Aorta (tissue), 5 donors: ENCODE results near the gene NEK3. TPM values are rescaled to one million over a fixed set of nuclear protein-coding genes. Genes with fewer than 3 reads are reported as not detected.
"Not testable (repeated sequence)": the region's sequence is repeated elsewhere in the genome, so short reads cannot be mapped to it uniquely, and the experiment has no call there.

Experiments used
- ATAC-seq: fragments of 200-7000 bp; cut with Tn5 transposase; one replicate; pipeline ENCODE4 v1.9.1; 2022; ENCODE audit warnings: moderate library complexity; ENCODE audit not compliant: low FRiP score
- DNase-seq, 2 donors: peaks; one replicate each; pipeline ENCODE4 v3.0.0-alpha.2; 2020
- H3K27ac ChIP-seq, 2 donors: one replicate each; pipeline ENCODE4 v1.5.1; 2013; ENCODE audit warnings: low read length in 2 of 2, mild to moderate bottlenecking in 2 of 2, moderate library complexity in 2 of 2, control low read depth in 1 of 2, inconsistent platforms in 1 of 2, low read depth in 1 of 2
- H3K27me3 ChIP-seq, 2 donors: one replicate each; pipeline ENCODE4 v1.6.1; 2013; ENCODE audit warnings: control low read depth in 1 of 2, low read length in 1 of 2, mild to moderate bottlenecking in 1 of 2, moderate library complexity in 1 of 2; ENCODE audit not compliant: insufficient read depth in 2 of 2, control insufficient read depth in 1 of 2
- H3K36me3 ChIP-seq, 2 donors: one replicate each; pipeline ENCODE4 v1.6.1; 2013; ENCODE audit warnings: control low read depth in 1 of 2, low read length in 1 of 2, mild to moderate bottlenecking in 1 of 2; ENCODE audit not compliant: insufficient read depth in 2 of 2, control insufficient read depth in 1 of 2
- H3K4me1 ChIP-seq, 2 donors: one replicate each; pipeline ENCODE4 v1.6.1; 2013; ENCODE audit warnings: low read length in 2 of 2, control low read depth in 1 of 2, mild to moderate bottlenecking in 1 of 2, moderate library complexity in 1 of 2; ENCODE audit not compliant: insufficient read depth in 2 of 2, control insufficient read depth in 1 of 2
- H3K4me3 ChIP-seq, 2 donors: one replicate each; pipeline ENCODE4 v1.5.1; 2013; ENCODE audit warnings: low read length in 2 of 2, control low read depth in 1 of 2, mild to moderate bottlenecking in 1 of 2
- H3K9me3 ChIP-seq: one replicate; pipeline ENCODE4 v1.6.1; 2013; ENCODE audit warnings: mild to moderate bottlenecking, low read length; ENCODE audit not compliant: control insufficient read depth
- WGBS, 2 donors: extraction: QIAGEN DNeasy Blood & Tissue Kit; methylation state at CpG; one replicate each; pipeline ENCODE4 v1.1.7; 2013; 5-methylcytosine and 5-hydroxymethylcytosine counted together
- intact Hi-C, 2 donors: fragments of 100-400 bp; cut with DNase I; formaldehyde crosslinking; loops; one replicate each; pipeline versions ENCODE4 v1.14.2 to v1.15.0; 2022
- polyA plus RNA-seq, 2 donors: library from polyadenylated mRNA; stranded (reverse); fragments of 200-250 nt; gene quantifications; one replicate each; pipeline ENCODE4 v1.2.3, GENCODE V29; 2013
- total RNA-seq, 2 donors: library from RNA; stranded (reverse); fragmentation: NEBNext Ultra II Directional; extraction: Animal tissue kit (Norgen Biotek cat#: 25700); gene quantifications; one replicate each; pipeline ENCODE4 v1.2.1, GENCODE V29; 2021
- donor health status: healthy with polysubstance abuse.
- donor health status: Bipolar disorder and iron deficiency.
- donor health status: DM: no; HTN: no; CAD: no.
- donor health status: DM: no; HTN: no; CAD: no.
- donor health status: DM: yes; HTN: yes; CAD: no.

The NEK3 gene
- total and polyA plus RNA-seq, 4 donors, result 4.9 to 70.0 (median 18.8) TPM

DNA sequence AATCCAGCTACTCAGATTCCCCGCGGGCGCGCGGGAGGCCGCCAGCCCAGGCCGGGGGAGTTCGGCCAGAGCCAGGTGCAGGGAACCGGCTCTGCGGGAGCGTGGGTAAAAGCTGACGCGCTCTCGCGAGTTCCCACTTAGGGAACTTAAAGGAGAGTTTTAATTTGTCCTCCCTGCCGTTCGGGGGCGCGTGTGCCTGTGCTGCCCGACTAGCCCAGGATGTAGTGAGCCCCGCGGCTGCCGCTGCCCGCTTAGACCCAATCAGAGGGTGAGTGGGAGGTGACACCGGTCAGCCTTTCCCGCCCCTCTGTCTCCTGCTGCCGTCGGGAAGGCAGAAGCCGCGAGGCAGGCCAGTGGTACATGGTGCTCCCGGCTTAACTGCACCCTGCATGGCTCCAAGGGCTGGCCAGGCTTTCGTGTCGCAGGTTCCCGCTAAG lies 36.0 kb upstream of the NEK3 start:
- H3K36me3 ChIP-seq, result no peaks in the 10 kb centered on the region
- intact Hi-C loops, result loop anchor here in 1 of 2 donors (10.0 kb wide), 2 partner anchors 259 to 381 kb away; partner anchors contain the start of genes CKAP2 and VPS36
- H3K27ac ChIP-seq, result peak overlapping the region in 1 of 2 donors; percentile 17
- 5 to 9% methylated on average over 33 to 34 of the region's 34 CpGs for WGBS, 2 donors
- H3K9me3 ChIP-seq, result no peaks in the 10 kb centered on the region
- DNase-seq (peak; percentile 94), ATAC-seq (peak; percentile 90)
- no peaks in the 10 kb centered on the region for H3K4me1 ChIP-seq
- H3K4me3 ChIP-seq, result peak overlapping the region; percentile 56 to 70
- H3K27me3 ChIP-seq, result no peaks in the 10 kb centered on the region

DNA sequence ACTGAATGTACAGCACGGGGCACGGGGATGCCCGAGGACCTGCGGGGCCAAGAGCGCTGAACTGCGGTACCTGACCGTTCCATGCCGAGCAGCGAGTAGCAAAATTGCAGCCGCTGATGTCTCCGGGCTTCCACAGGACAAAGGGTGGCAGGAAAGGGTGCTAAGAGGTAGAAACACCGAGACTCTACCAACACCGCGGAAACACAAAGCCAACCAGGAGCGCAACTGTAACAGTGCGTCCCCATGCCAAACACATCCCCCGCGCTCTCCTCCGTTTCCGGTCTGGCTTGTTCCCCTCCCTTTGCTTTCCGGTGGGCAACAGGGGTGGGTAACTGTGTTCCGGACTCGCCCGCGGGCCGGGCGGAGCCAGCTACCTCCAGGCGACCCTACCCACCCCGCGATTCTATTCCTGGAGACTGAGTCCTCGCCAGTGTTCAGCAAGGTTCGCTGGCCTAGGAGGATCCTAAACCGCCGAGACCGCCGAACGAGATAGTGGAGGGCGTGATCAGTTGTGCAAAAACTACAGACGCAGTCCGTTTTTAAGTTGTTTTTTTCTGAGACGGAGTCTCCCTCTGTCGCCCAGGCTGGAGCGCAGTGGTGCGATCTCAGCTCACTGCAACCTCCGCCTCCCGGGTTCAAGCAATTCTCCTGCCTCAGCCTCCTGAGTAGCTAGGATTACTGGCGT lies 34.9 kb upstream of the NEK3 start:
- H3K27ac ChIP-seq, result peak overlapping the region in 1 of 2 donors; percentile 49
- WGBS, 2 donors, result 0% methylated on average over 47 of the region's 47 CpGs
- ATAC-seq (peak; percentile 95), DNase-seq (peak; percentile 90 to 92)
- no peaks in the 10 kb centered on the region for H3K27me3 ChIP-seq
- no peaks in the 10 kb centered on the region for H3K9me3 ChIP-seq
- no peaks in the 10 kb centered on the region for H3K36me3 ChIP-seq
- peak overlapping the region; percentile 56 to 70 for H3K4me3 ChIP-seq
- no peaks in the 10 kb centered on the region for H3K4me1 ChIP-seq
- intact Hi-C loops, result loop anchor here in 1 of 2 donors (10.0 kb wide), 2 partner anchors 260 to 380 kb away; partner anchors contain the start of genes CKAP2 and VPS36

- intact Hi-C loops, result loop anchor here in 1 of 2 donors (10.0 kb wide), 2 partner anchors 261 to 379 kb away; partner anchors contain the start of genes CKAP2 and VPS36
- not testable (repeated sequence) for ATAC-seq, H3K27me3 ChIP-seq, H3K9me3 ChIP-seq, H3K4me1 ChIP-seq, DNase-seq, H3K36me3 ChIP-seq
- H3K4me3 ChIP-seq, result peak overlapping the region; percentile 39 to 56
- WGBS, 2 donors, result 1 to 2% methylated on average over 14 of the region's 14 CpGs
- H3K27ac ChIP-seq, result peak overlapping the region in 1 of 2 donors; percentile 49
Observed at GRCh38 chr13:52193587-52194183, 34.3 kb upstream of the NEK3 start.

DNA sequence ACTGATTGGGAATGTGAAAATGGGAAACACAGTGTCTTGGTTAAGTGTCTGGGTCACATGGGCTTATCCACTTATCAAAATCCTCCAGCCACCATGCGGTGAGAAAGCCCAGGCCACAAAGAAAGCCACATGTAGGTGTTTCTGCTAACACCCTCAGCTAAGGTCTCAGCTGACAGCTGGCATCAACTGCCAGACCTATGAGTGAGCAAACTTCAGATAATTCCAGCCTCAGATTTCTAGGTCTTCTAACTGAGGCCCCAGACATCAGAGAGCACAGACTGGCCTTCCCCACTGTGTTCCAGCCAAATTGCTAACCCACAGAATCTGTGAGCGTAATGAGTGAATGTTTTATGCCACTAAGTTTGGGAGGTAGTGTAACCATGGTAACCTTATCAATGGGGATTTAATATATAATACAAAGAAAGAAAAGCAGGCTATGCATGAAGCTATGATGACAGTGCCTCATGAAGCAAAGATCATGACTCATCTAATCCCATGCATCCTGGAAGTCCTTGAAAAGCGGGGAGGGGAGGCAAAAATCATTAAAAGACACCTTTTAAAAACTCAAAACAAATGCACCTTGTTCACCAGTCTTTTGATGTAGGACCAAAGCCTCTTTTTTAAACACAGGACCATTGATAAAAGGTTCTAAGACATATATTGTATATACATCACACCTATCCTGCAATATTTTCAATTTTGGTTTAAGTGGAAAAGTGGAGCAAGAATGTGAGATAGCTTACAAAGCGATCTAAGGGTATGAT lies 28.2 kb upstream of the NEK3 start:
- intact Hi-C loops, H3K36me3 ChIP-seq, ATAC-seq, DNase-seq, H3K4me3 ChIP-seq, H3K27me3 ChIP-seq, H3K9me3 ChIP-seq, H3K27ac ChIP-seq, H3K4me1 ChIP-seq: not testable (repeated sequence)
- WGBS, 2 donors, result 88 to 92% methylated on average over 4 of the region's 4 CpGs

GRCh38 chr13:52187029-52187423 lies 27.6 kb upstream of the NEK3 start:
- ATAC-seq (no peak), DNase-seq (no peak)
- H3K9me3 ChIP-seq, result no peaks in the 10 kb centered on the region
- no peak overlapping the region for H3K27ac ChIP-seq
- no peaks in the 10 kb centered on the region for H3K27me3 ChIP-seq
- no peak overlapping the region for H3K4me3 ChIP-seq
- intact Hi-C loops, result no loop called here
- no peaks in the 10 kb centered on the region for H3K4me1 ChIP-seq
- 94 to 95% methylated on average over 1 of the region's 1 CpG for WGBS, 2 donors
- no peaks in the 10 kb centered on the region for H3K36me3 ChIP-seq

GRCh38 chr13:52181316-52181954 lies 22.0 kb upstream of the NEK3 start:
- H3K27me3 ChIP-seq, H3K27ac ChIP-seq, ATAC-seq, intact Hi-C loops, H3K4me3 ChIP-seq, DNase-seq, H3K9me3 ChIP-seq, H3K36me3 ChIP-seq, H3K4me1 ChIP-seq: not testable (repeated sequence)
- 70% methylated on average over 5 of the region's 5 CpGs for WGBS, 2 donors

DNA sequence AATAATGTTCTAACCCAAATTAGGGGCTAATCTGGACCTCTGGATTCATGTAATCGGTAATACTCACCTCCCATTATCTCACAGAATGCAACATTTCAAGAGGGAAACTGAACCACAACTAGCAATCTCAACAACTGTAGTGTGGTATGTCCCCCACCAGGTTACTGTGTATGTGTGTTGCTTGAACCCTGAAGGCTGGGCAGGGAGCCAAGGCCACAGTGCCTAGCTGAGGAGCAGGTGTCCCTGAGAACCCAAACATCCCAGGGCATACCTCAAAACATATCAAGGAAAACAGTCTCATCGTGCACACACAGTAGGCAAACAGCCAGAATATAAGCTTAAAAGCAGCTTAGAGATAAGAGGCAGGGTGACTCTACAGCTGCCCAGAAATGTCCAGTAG lies 20.5 kb upstream of the NEK3 start:
- no peak for DNase-seq
- Histone ChIP-seq H3K27me3 (no peaks in the 10 kb centered on the region), H3K36me3 (peaks cover 0 to 2% of the 10 kb centered on the region in 2 donors), H3K27ac (no peak overlapping the region), H3K9me3 (no peaks in the 10 kb centered on the region), H3K4me3 (no peak overlapping the region), H3K4me1 (no peaks in the 10 kb centered on the region)
- 74 to 83% methylated on average over 2 of the region's 2 CpGs for WGBS, 2 donors
- intact Hi-C loops, result no loop called here
- ATAC-seq, result no peak

DNA sequence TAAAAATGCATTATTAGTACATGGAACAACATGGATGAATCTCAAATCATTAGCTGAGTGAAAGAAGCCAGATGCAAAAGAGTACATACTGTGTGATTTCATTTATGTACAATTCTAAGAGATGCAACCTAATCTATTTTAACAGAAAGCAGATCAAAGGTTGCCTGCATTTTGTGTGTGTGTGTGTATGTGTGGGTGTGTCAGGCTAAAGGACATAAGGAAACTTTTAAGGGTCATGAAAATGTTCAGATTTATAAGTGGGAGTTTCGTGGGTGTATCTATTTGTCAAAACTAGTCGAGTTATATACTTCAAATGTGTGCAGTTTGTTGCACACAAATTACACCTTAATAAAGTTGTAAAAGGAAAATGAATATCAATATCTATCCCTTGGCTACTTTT lies 17.9 kb upstream of the NEK3 start:
- no peak overlapping the region for H3K27ac ChIP-seq
- peaks cover 0 to 2% of the 10 kb centered on the region in 2 donors for H3K36me3 ChIP-seq
- WGBS, 2 donors, result 86 to 90% methylated on average over 2 of the region's 2 CpGs
- ATAC-seq (no peak), DNase-seq (no peak)
- H3K27me3 ChIP-seq, result no peaks in the 10 kb centered on the region
- no peaks in the 10 kb centered on the region for H3K9me3 ChIP-seq
- no peaks in the 10 kb centered on the region for H3K4me1 ChIP-seq
- no peak overlapping the region for H3K4me3 ChIP-seq
- intact Hi-C loops, result no loop called here
